Endothelial cell of umbilical vein (primary cell): ENCODE data around the gene UVSSA.

Experiments used
- EZH2 ChIP-seq: IDR thresholded peaks from 2 replicates; pipeline ENCODE4 v1.6.1; 2012; ENCODE audit warnings: borderline replicate concordance, low read depth, mild to moderate bottlenecking, moderate library complexity, low read length, inconsistent platforms; ENCODE audit not compliant: severe bottlenecking
- GATA2 ChIP-seq: IDR thresholded peaks from 2 replicates; pipeline ENCODE4 v1.7.0; 2011; ENCODE audit warnings: low read depth, mild to moderate bottlenecking, moderate library complexity, mixed read lengths, low read length; ENCODE audit not compliant: insufficient read length, insufficient read depth
- JUN ChIP-seq: IDR thresholded peaks from 2 replicates; pipeline ENCODE4 v1.6.1; 2011; ENCODE audit warnings: borderline replicate concordance, low read depth; ENCODE audit not compliant: insufficient read length, insufficient read depth
- MAX ChIP-seq: IDR thresholded peaks from 2 replicates; pipeline ENCODE4 v1.6.1; 2011; ENCODE audit not compliant: insufficient read depth, insufficient read length
- MYC ChIP-seq: IDR thresholded peaks from one replicate; pipeline ENCODE4 v1.6.1; 2011; ENCODE audit warnings: mild to moderate bottlenecking, low read depth, low read length
- POLR2A ChIP-seq: IDR thresholded peaks from 2 replicates; pipeline ENCODE4 v1.6.1; 2012; ENCODE audit warnings: low read depth, mild to moderate bottlenecking, control low read depth, low read length
- POLR2AphosphoS5 ChIP-seq: IDR thresholded peaks from 2 replicates; pipeline ENCODE4 v1.6.1; 2012; ENCODE audit warnings: low read depth, mild to moderate bottlenecking, control low read depth, low read length, moderate library complexity; ENCODE audit not compliant: insufficient read depth
- TF ChIP-seq, protein P1 (sequence below), 2 donors: IDR thresholded peaks; 1 replicate in 1 of 2; 2 replicates in 1 of 2; pipeline ENCODE4 v1.5.1; 2011; ENCODE audit warnings: low read length in 2 of 2, mild to moderate bottlenecking in 2 of 2, moderate library complexity in 2 of 2, control low read depth in 1 of 2, inconsistent platforms in 1 of 2, low read depth in 1 of 2; ENCODE audit not compliant: insufficient read depth in 1 of 2; ENCODE audit errors: extremely low read depth in 1 of 2

GRCh38 chr4:1347410-1347864 lies 429 bp downstream of the UVSSA start:
- TF ChIP-seq MAX (peak; percentile 19), POLR2AphosphoS5 (peak; percentile 49), MYC (no peak), GATA2 (no peak), POLR2A (peak; percentile 85), JUN (no peak), EZH2 (no peak)
- TF ChIP-seq, protein P1, sequence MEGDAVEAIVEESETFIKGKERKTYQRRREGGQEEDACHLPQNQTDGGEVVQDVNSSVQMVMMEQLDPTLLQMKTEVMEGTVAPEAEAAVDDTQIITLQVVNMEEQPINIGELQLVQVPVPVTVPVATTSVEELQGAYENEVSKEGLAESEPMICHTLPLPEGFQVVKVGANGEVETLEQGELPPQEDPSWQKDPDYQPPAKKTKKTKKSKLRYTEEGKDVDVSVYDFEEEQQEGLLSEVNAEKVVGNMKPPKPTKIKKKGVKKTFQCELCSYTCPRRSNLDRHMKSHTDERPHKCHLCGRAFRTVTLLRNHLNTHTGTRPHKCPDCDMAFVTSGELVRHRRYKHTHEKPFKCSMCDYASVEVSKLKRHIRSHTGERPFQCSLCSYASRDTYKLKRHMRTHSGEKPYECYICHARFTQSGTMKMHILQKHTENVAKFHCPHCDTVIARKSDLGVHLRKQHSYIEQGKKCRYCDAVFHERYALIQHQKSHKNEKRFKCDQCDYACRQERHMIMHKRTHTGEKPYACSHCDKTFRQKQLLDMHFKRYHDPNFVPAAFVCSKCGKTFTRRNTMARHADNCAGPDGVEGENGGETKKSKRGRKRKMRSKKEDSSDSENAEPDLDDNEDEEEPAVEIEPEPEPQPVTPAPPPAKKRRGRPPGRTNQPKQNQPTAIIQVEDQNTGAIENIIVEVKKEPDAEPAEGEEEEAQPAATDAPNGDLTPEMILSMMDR (IDR thresholded peaks at IDR 0.05; ENCODE audit: extremely low read depth in 1 of 2, insufficient read depth in 1 of 2, low read depth in 1 of 2, low read length in 2 of 2) = no peak
